Muscle of leg (tissue), 11 donors: ENCODE data around the gene UNC13B. TPM values are rescaled to one million over a fixed set of nuclear protein-coding genes. Genes with fewer than 3 reads are reported as not detected.

Experiments used
- DNase-seq: peaks from one replicate; pipeline ENCODE4 v3.0.0; 2013
- H3K27ac ChIP-seq: one replicate; pipeline ENCODE4 v1.5.1; 2013; ENCODE audit warnings: mild to moderate bottlenecking, low read length, control low read depth
- H3K27me3 ChIP-seq: one replicate; pipeline ENCODE4 v1.6.1; 2013; ENCODE audit warnings: low read length; ENCODE audit not compliant: control insufficient read depth, insufficient read depth
- H3K36me3 ChIP-seq: one replicate; pipeline ENCODE4 v1.6.1; 2013; ENCODE audit warnings: low read length; ENCODE audit not compliant: control insufficient read depth, insufficient read depth
- H3K4me1 ChIP-seq: one replicate; pipeline ENCODE4 v1.6.1; 2013; ENCODE audit warnings: low read length; ENCODE audit not compliant: control insufficient read depth, insufficient read depth
- H3K4me3 ChIP-seq: one replicate; pipeline ENCODE4 v1.5.1; 2013; ENCODE audit warnings: low read length, control low read depth
- H3K9me3 ChIP-seq: replicated peaks from 2 replicates; pipeline ENCODE4 v1.6.1; 2013; ENCODE audit warnings: low read depth, low read length; ENCODE audit not compliant: control insufficient read depth
- WGBS: methylation state at CpG from one replicate; pipeline ENCODE4 v1.1.5; 2013; ENCODE audit warnings: missing lambda C conversion rate; ENCODE audit not compliant: insufficient coverage; 5-methylcytosine and 5-hydroxymethylcytosine counted together
- polyA plus RNA-seq, 8 donors: library from polyadenylated mRNA; unstranded; fragments of 120-200 nt; gene quantifications; one replicate each; pipeline versions ENCODE4 v1.2.1 to v1.2.3, GENCODE V29; 2013; ENCODE audit warnings: inconsistent platforms in 1 of 8, low replicate concordance in 1 of 8; ENCODE audit not compliant: insufficient read length in 8 of 8, insufficient read depth in 1 of 8
- total RNA-seq: library from RNA; stranded (reverse); fragments of 120-200 nt; gene quantifications from one replicate; pipeline ENCODE4 v1.2.4, GENCODE V29; 2013

The UNC13B gene
- total and polyA plus RNA-seq, 9 donors: 12.0 to 23.5 (median 15.5) TPM

DNA sequence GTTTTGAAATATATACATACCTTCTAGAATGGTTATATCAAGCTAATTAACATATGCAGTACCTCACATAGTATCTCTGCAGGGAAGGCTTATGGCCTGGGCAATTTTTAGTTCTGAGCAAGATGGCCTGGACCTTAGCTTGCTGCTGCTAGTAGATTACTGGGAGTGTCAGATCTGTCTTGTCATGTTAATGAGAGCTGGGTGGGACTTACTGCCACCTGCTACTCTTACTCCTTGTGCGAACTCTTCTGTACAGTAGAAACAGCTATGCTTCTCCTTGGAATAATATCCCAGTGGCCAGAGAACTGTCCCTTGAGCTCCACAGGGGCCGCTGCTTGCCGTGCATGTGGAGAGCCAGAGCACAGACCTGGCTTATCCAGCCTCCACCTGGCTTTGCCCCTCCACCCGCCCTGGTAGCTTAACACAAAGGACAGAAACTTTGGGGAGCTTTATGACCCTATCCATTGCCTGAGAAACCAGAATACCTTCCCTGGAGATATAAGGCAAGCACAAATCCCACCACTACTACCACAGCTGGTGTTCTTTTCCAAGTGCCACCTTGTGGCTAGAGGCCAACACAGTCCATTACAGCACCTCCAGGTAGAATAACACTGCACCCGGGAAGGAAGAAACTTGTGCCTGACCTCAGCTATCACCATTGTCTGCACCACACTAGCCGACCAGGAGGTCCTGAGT is 253.7 kb downstream of the UNC13B start:
- Histone ChIP-seq H3K27me3 (no peaks in the 10 kb centered on the region), H3K4me3 (no peak overlapping the region), H3K27ac (no peak overlapping the region), H3K36me3 (no peaks in the 10 kb centered on the region), H3K4me1 (no peaks in the 10 kb centered on the region), H3K9me3 (no peaks in the 10 kb centered on the region)
- WGBS: 72% methylated on average over 6 of the region's 6 CpGs
- DNase-seq: no peak

DNA sequence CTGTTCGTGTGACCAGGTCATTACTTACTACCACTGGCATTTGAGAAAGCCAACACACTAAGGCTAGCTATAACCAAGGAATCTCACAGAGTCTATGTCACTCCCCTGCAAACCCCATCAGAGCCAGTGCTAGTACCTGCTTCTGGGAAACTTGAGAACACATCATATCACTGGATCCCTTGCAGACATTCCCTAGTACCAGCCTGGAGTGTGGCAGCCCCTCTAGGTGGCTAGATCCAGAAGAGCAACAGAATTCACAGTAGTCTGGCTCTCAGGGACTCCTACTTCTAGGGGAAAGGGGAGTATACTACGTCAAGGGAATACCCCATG is 254.3 kb downstream of the UNC13B start:
- Histone ChIP-seq H3K27me3 (no peaks in the 10 kb centered on the region), H3K36me3 (no peaks in the 10 kb centered on the region), H3K9me3 (no peaks in the 10 kb centered on the region), H3K4me3 (no peak overlapping the region), H3K27ac (no peak overlapping the region), H3K4me1 (no peaks in the 10 kb centered on the region)
- no peak for DNase-seq
- WGBS: 40% methylated on average over 1 of the region's 2 CpGs

GRCh38 chr9:35422346-35422745 is 260.5 kb downstream of the UNC13B start:
- no CpG with 5 or more reads among the region's 1 CpG for WGBS
- no peaks in the 10 kb centered on the region for H3K4me1 ChIP-seq
- H3K9me3 ChIP-seq: no peaks in the 10 kb centered on the region
- DNase-seq: no peak
- H3K36me3 ChIP-seq: no peaks in the 10 kb centered on the region
- H3K4me3 ChIP-seq: no peak overlapping the region
- H3K27ac ChIP-seq: no peak overlapping the region
- H3K27me3 ChIP-seq: peaks cover 3% of the 10 kb centered on the region

DNA sequence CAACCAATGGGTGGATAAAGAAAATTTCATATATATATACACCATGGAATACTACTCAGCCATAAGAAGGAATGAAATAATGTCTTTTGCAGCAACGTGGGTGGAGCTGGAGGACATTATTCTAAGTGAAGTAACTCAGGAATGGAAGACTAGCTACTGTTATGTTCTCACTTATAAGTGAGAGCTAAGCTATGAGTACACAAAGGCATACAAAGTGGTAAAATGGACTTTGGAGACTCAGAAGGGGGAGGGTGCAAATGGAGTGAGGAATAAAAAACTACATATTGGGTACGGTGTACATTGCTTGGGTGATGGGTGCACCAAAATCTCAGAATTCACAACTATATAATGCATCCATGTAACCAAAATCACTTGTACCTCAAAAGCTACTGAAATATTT is 260.9 kb downstream of the UNC13B start:
- WGBS: no CpG with 5 or more reads among the region's 2 CpGs
- no peaks in the 10 kb centered on the region for H3K4me1 ChIP-seq
- no peak for DNase-seq
- no peak overlapping the region for H3K4me3 ChIP-seq
- H3K36me3 ChIP-seq: no peaks in the 10 kb centered on the region
- no peaks in the 10 kb centered on the region for H3K9me3 ChIP-seq
- H3K27me3 ChIP-seq: peaks cover 3% of the 10 kb centered on the region
- no peak overlapping the region for H3K27ac ChIP-seq

GRCh38 chr9:35423499-35423898 is 261.7 kb downstream of the UNC13B start:
- Histone ChIP-seq H3K27me3 (peaks cover 3% of the 10 kb centered on the region), H3K36me3 (no peaks in the 10 kb centered on the region), H3K27ac (no peak overlapping the region), H3K9me3 (no peaks in the 10 kb centered on the region), H3K4me1 (no peaks in the 10 kb centered on the region), H3K4me3 (no peak overlapping the region)
- no peak for DNase-seq
- no CpG with 5 or more reads among the region's 2 CpGs for WGBS

DNA sequence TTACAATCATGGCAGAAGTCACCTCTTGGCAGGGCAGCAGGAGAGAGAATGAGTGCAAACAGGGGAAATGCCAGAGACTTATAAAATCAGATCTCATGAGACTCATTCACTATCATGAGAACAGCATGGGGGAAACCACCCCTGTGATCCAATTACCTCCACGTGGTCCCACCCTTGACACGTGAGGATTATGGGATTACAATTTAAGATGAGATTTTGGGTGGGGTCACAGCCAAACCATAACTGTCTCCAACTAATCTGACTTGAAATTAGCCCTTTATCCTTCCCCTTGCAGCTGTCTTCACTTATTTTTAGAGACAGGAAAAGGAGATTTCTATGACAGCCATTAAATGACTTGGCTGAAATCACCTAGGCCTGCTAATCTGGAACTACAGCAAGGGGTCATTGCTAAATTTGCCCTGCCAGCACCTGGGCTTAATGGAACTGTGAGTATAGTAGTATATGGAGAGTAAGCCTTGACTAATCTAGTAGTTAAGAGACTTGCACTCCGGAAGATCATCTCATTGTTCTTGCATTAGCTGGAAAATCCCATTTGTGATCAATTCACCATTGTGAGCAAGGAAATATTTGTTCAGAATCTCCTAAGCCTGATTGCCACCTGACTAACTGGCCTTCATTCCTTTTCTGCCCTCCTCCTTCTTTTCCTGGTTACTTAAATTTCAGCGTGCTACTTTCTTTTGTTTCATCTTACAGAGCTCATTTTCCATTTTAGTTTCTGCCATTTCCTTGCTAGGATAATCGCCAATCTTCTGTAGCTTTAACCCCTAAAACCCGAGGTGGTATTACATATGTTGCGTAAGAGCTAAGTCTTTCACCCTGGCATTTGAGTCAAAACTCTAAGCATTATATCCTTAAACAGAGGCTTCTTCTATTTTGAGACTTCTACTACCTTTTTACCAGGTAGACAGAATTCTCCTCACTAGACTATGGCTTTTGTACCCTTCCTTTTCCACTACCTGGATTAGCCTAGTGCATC is 262.8 kb downstream of the UNC13B start:
- H3K27me3 ChIP-seq: peaks cover 3% of the 10 kb centered on the region
- H3K9me3 ChIP-seq: no peaks in the 10 kb centered on the region
- DNase-seq: no peak
- 58% methylated on average over 2 of the region's 7 CpGs for WGBS
- no peaks in the 10 kb centered on the region for H3K4me1 ChIP-seq
- no peak overlapping the region for H3K27ac ChIP-seq
- no peak overlapping the region for H3K4me3 ChIP-seq
- H3K36me3 ChIP-seq: no peaks in the 10 kb centered on the region

GRCh38 chr9:35426627-35427026 is 264.8 kb downstream of the UNC13B start:
- no peaks in the 10 kb centered on the region for H3K4me1 ChIP-seq
- H3K27ac ChIP-seq: no peak overlapping the region
- no peak for DNase-seq
- H3K36me3 ChIP-seq: no peaks in the 10 kb centered on the region
- peaks cover 5% of the 10 kb centered on the region for H3K27me3 ChIP-seq
- no peaks in the 10 kb centered on the region for H3K9me3 ChIP-seq
- 60% methylated on average over 1 of the region's 1 CpG for WGBS
- no peak overlapping the region for H3K4me3 ChIP-seq

DNA sequence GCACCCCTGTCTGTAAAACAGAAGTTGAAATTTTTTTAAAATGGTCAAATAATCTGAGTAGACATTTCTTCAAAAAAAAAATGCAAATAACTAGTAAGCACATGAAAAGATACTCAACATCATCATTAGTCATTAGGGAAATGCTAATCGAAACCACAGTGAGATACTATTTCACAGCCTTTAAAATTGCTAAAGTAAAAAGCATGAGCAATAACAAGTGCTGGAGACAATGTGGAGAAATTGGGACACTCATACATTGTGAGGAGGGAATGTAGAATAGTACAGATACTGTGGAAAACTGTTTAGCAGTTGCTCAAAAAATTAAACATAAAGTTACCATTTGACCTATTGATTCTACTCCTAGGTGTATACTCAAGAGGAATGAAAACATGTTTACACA is 269.7 kb downstream of the UNC13B start:
- no peak for DNase-seq
- no peaks in the 10 kb centered on the region for H3K9me3 ChIP-seq

GRCh38 chr9:35432076-35432475 is 270.3 kb downstream of the UNC13B start:
- Histone ChIP-seq H3K4me1 (no peaks in the 10 kb centered on the region), H3K36me3 (no peaks in the 10 kb centered on the region), H3K27me3 (peaks cover 7% of the 10 kb centered on the region), H3K27ac (no peak overlapping the region), H3K9me3 (no peaks in the 10 kb centered on the region), H3K4me3 (no peak overlapping the region)
- 100% methylated on average over 1 of the region's 2 CpGs for WGBS
- no peak for DNase-seq

More for the DNA sequence above, 269.7 kb downstream of the UNC13B start:
- WGBS: no CpG with 5 or more reads among the region's 1 CpG
- Histone ChIP-seq H3K27ac (no peak overlapping the region), H3K4me3 (no peak overlapping the region), H3K4me1 (no peaks in the 10 kb centered on the region), H3K36me3 (no peaks in the 10 kb centered on the region), H3K27me3 (peaks cover 7% of the 10 kb centered on the region)

- DNase-seq: no peak
- no peaks in the 10 kb centered on the region for H3K36me3 ChIP-seq
- no peaks in the 10 kb centered on the region for H3K4me1 ChIP-seq
- peaks cover 6% of the 10 kb centered on the region for H3K27me3 ChIP-seq
- H3K4me3 ChIP-seq: no peak overlapping the region
- no CpG with 5 or more reads among the region's 1 CpG for WGBS
- H3K9me3 ChIP-seq: no peaks in the 10 kb centered on the region
- H3K27ac ChIP-seq: no peak overlapping the region
Observed at GRCh38 chr9:35436933-35437332, 275.1 kb downstream of the UNC13B start.
